IMR-90 (cell line): ENCODE measurements around the gene COL27A1. TPM values are rescaled to one million over a fixed set of nuclear protein-coding genes. Genes with fewer than 3 reads are reported as not detected.

Experiments
- ATAC-seq: fragments of 200-7000 bp; cut with Tn5 transposase; 2 replicates; pipeline ENCODE4 v1.9.1; 2020; ENCODE audit warnings: low read depth, mild to moderate bottlenecking, moderate library complexity
- BruUV-seq: library from RNA; stranded (reverse); fragments of 400-500 nt; replicated peaks from 2 replicates; lab custom pipeline; 2021; lab: Mats Ljungman, UMichigan
- CTCF ChIA-PET: fragments of 300-600 bp; formaldehyde crosslinking; extraction: SDS; loops from one replicate; lab custom pipeline; 2021; ENCODE audit warnings: antibody characterized with exemption; lab: Yijun Ruan, JAX
- POLR2A ChIA-PET: fragments of 300-600 bp; sonication (Branson Sonifier 250); formaldehyde crosslinking; loops from one replicate; lab custom pipeline; 2022; ENCODE audit warnings: antibody characterized with exemption; ENCODE audit not compliant: unreplicated experiment; lab: Charles Lee
- DNase-seq: peaks from one replicate; pipeline ENCODE4 v3.0.0; 2013
- H2AFZ ChIP-seq: replicated peaks from 2 replicates; pipeline ENCODE3; 2013; ENCODE audit warnings: low read length, mild to moderate bottlenecking; ENCODE audit not compliant: poor library complexity
- H2AK5ac ChIP-seq: 2 replicates; pipeline ENCODE4 v1.6.1; 2013; ENCODE audit warnings: low read depth, low read length, inconsistent platforms
- H2AK9ac ChIP-seq: replicated peaks from 2 replicates; pipeline ENCODE3; 2013; ENCODE audit warnings: mild to moderate bottlenecking, low read depth, low read length, moderate library complexity; ENCODE audit not compliant: poor library complexity
- H2BK120ac ChIP-seq: 2 replicates; pipeline ENCODE4 v1.6.1; 2013; ENCODE audit warnings: low read depth, low read length, inconsistent platforms
- H2BK15ac ChIP-seq: 3 replicates; pipeline ENCODE4 v1.6.1; 2013; ENCODE audit warnings: low read depth, low read length, inconsistent platforms
- H2BK20ac ChIP-seq: 2 replicates; pipeline ENCODE4 v1.6.1; 2013; ENCODE audit warnings: low read depth, mild to moderate bottlenecking, inconsistent platforms, low read length, moderate library complexity
- H2BK5ac ChIP-seq: 2 replicates; pipeline ENCODE4 v1.6.1; 2013; ENCODE audit warnings: mild to moderate bottlenecking, low read depth, low read length, inconsistent platforms; ENCODE audit not compliant: poor library complexity, severe bottlenecking
- H3K14ac ChIP-seq: replicated peaks from 2 replicates; pipeline ENCODE4 v1.6.1; 2013; ENCODE audit warnings: low read depth, low read length, inconsistent platforms
- H3K18ac ChIP-seq: 2 replicates; pipeline ENCODE4 v1.6.1; 2013; ENCODE audit warnings: low read depth, low read length, control low read depth
- H3K23ac ChIP-seq: 2 replicates; pipeline ENCODE4 v1.6.1; 2013; ENCODE audit warnings: low read depth, low read length, inconsistent platforms
- H3K27ac ChIP-seq: 2 replicates; pipeline ENCODE4 v1.5.1; 2013; ENCODE audit warnings: mild to moderate bottlenecking, control low read depth, low read length; ENCODE audit not compliant: insufficient read depth
- H3K27me3 ChIP-seq: 2 replicates; pipeline ENCODE4 v1.6.1; 2013; ENCODE audit warnings: low read length; ENCODE audit not compliant: control insufficient read depth, insufficient read depth
- H3K36me3 ChIP-seq: 2 replicates; pipeline ENCODE4 v1.6.1; 2013; ENCODE audit warnings: low read length, mixed read lengths; ENCODE audit not compliant: control insufficient read depth, insufficient read depth
- H3K4ac ChIP-seq: 2 replicates; pipeline ENCODE4 v1.6.1; 2013; ENCODE audit warnings: low read depth, low read length, inconsistent platforms
- H3K4me1 ChIP-seq: 2 replicates; pipeline ENCODE4 v1.6.1; 2013; ENCODE audit warnings: low read length, mixed read lengths; ENCODE audit not compliant: control insufficient read depth, insufficient read depth
- H3K4me2 ChIP-seq: 2 replicates; pipeline ENCODE4 v1.6.1; 2013; ENCODE audit warnings: low read depth, mild to moderate bottlenecking, control low read depth, low read length, moderate library complexity
- H3K4me3 ChIP-seq: 2 replicates; pipeline ENCODE4 v1.5.1; 2013; ENCODE audit warnings: low read depth, mild to moderate bottlenecking, control low read depth, low read length, moderate library complexity; ENCODE audit not compliant: insufficient read depth
- H3K56ac ChIP-seq: 2 replicates; pipeline ENCODE4 v1.6.1; 2013; ENCODE audit warnings: low read length, inconsistent platforms; ENCODE audit not compliant: insufficient read depth; ENCODE audit errors: extremely low read depth
- H3K79me1 ChIP-seq, 2 experiments: 2 replicates each; pipeline ENCODE4 v1.6.1; 2013; ENCODE audit warnings: low read length in 2 of 2, inconsistent platforms in 1 of 2, low read depth in 1 of 2
- H3K9ac ChIP-seq: 2 replicates; pipeline ENCODE4 v1.6.1; 2013; ENCODE audit warnings: low read depth, low read length, control low read depth
- H3K9me1 ChIP-seq: 2 replicates; pipeline ENCODE4 v1.6.1; 2013; ENCODE audit warnings: low read length, inconsistent platforms; ENCODE audit not compliant: insufficient read depth
- H3K9me3 ChIP-seq: 2 replicates; pipeline ENCODE4 v1.6.1; 2013; ENCODE audit warnings: low read length; ENCODE audit not compliant: control insufficient read depth, insufficient read depth
- H4K20me1 ChIP-seq: 2 replicates; pipeline ENCODE4 v1.6.1; 2013; ENCODE audit warnings: low read length, inconsistent platforms; ENCODE audit not compliant: insufficient read depth
- H4K5ac ChIP-seq: 2 replicates; pipeline ENCODE4 v1.6.1; 2013; ENCODE audit warnings: mild to moderate bottlenecking, low read depth, low read length, control low read depth
- H4K8ac ChIP-seq, 2 experiments: 2 replicates each; pipeline ENCODE4 v1.6.1; 2013; ENCODE audit warnings: low read depth in 2 of 2, low read length in 2 of 2, control low read depth in 1 of 2, inconsistent platforms in 1 of 2
- H4K91ac ChIP-seq: 2 replicates; pipeline ENCODE4 v1.6.1; 2013; ENCODE audit warnings: low read depth, low read length, inconsistent platforms; ENCODE audit not compliant: insufficient read depth
- BHLHE40 ChIP-seq: fragments of 150-350 bp; IDR thresholded peaks from 2 replicates; pipeline ENCODE4 v1.6.1; 2016; ENCODE audit warnings: mild to moderate bottlenecking, low read depth, low read length
- CEBPB ChIP-seq: IDR thresholded peaks from 2 replicates; pipeline ENCODE4 v1.6.1; 2012; ENCODE audit warnings: low read depth, low read length, improper control_type of control experiment
- CHD1 ChIP-seq: IDR thresholded peaks from 2 replicates; pipeline ENCODE4 v1.6.1; 2012; ENCODE audit warnings: low read depth, low read length, improper control_type of control experiment
- ELK1 ChIP-seq: fragments of 150-350 bp; IDR thresholded peaks from 2 replicates; pipeline ENCODE4 v1.6.1; 2016; ENCODE audit warnings: low read depth, mild to moderate bottlenecking, low read length, moderate library complexity, borderline replicate concordance
- MAZ ChIP-seq: IDR thresholded peaks from 2 replicates; pipeline ENCODE4 v1.6.1; 2012; ENCODE audit warnings: low read depth, mild to moderate bottlenecking, low read length, improper control_type of control experiment, moderate library complexity, borderline replicate concordance
- MXI1 ChIP-seq: IDR thresholded peaks from 2 replicates; pipeline ENCODE4 v1.6.1; 2012; ENCODE audit warnings: low read depth, mild to moderate bottlenecking, low read length, moderate library complexity, borderline replicate concordance
- NFE2L2 ChIP-seq: fragments of 150-350 bp; IDR thresholded peaks from 2 replicates; pipeline ENCODE4 v1.6.1; 2016; ENCODE audit warnings: low read depth, mild to moderate bottlenecking, low read length
- POLR2A ChIP-seq: IDR thresholded peaks from 2 replicates; pipeline ENCODE4 v1.6.1; 2012; ENCODE audit warnings: mild to moderate bottlenecking, low read depth, low read length
- RAD21 ChIP-seq: IDR thresholded peaks from 2 replicates; pipeline ENCODE4 v1.6.1; 2012; ENCODE audit warnings: low read length, improper control_type of control experiment
- RCOR1 ChIP-seq: IDR thresholded peaks from 2 replicates; pipeline ENCODE4 v1.6.1; 2012; ENCODE audit warnings: mild to moderate bottlenecking, low read length, improper control_type of control experiment; ENCODE audit not compliant: insufficient replicate concordance
- RFX5 ChIP-seq: IDR thresholded peaks from 2 replicates; pipeline ENCODE4 v1.8.0; 2012; ENCODE audit warnings: low read depth, mild to moderate bottlenecking, low read length, moderate library complexity
- USF2 ChIP-seq: fragments of 150-350 bp; IDR thresholded peaks from 2 replicates; pipeline ENCODE4 v1.6.1; 2017; ENCODE audit warnings: mild to moderate bottlenecking, antibody characterized with exemption, low read length, low read depth
- WGBS, 2 experiments: methylation state at CpG; one replicate each; pipeline versions ENCODE4 v1.1.5 to v1.1.7; 2013; ENCODE audit warnings: missing lambda C conversion rate in 2 of 2; ENCODE audit not compliant: insufficient read length in 1 of 2; ENCODE audit errors: extremely low coverage in 2 of 2; 5-methylcytosine and 5-hydroxymethylcytosine counted together
- dilution Hi-C: fragments of 300-500 bp; cut with HindIII; formaldehyde crosslinking; loops from one replicate; pipeline ENCODE4 v1.14.3; 2018; ENCODE audit warnings: low sequenced_read_pairs; ENCODE audit not compliant: unreplicated experiment
- in situ Hi-C: fragments of 300-500 bp; cut with MboI; formaldehyde crosslinking; loops from 3 replicates; pipeline ENCODE4 v1.14.3; 2019; ENCODE audit warnings: low sequenced_read_pairs, inconsistent platforms, mixed read lengths
- intact Hi-C: fragments of 100-400 bp; cut with micrococcal nuclease; formaldehyde crosslinking; loops from 2 replicates; pipeline ENCODE4 v1.10.0; 2022
- polyA plus RNA-seq, 3 experiments: library from polyadenylated mRNA; depleted of rRNA; stranded (reverse); fragments of >200 nt; gene quantifications; 2 replicates each; pipeline ENCODE4 v1.2.3, GENCODE V29; 2012; ENCODE audit warnings: low replicate concordance in 1 of 3
- total RNA-seq: library from RNA; depleted of rRNA; stranded (reverse); fragments of >200 nt; gene quantifications from 2 replicates; pipeline ENCODE4 v1.2.3, GENCODE V29; 2012

Gene COL27A1
- total and polyA plus RNA-seq, 2 of the 4 experiments (the other 2 are of a cell fraction): 3.2 to 18.3 TPM

- TF ChIP-seq RCOR1 (no peak), RAD21 (no peak)
Observed at GRCh38 chr9:114155995-114156656, 789 bp downstream of the COL27A1 start (continued).

GRCh38 chr9:114156657-114157421, 1.5 kb downstream of the COL27A1 start:
- H3K36me3 ChIP-seq: no peaks in the 10 kb centered on the region
- H2BK120ac ChIP-seq: peak overlapping the region; percentile 70
- H3K9ac ChIP-seq: peak overlapping the region; percentile 89
- H3K4me3 ChIP-seq: peak overlapping the region; percentile 94
- peak overlapping the region; percentile 55; the same call in 1 of the 2 replicates for H3K56ac ChIP-seq
- BruUV-seq: no TSS peak
- intact Hi-C loops (loop anchor here (2.0 kb wide), 1 partner anchor 68 kb away; no protein-coding TSS in a partner anchor), in situ Hi-C loops (no loop called here), dilution Hi-C loops (no loop called here)
- peak overlapping the region; percentile 73 for H3K4ac ChIP-seq
- H4K8ac ChIP-seq: peak overlapping the region; percentile 6 to 74; a peak in 2 of 4 replicates
- peaks cover 33% of the 10 kb centered on the region for H4K20me1 ChIP-seq
- peak overlapping the region; percentile 90 for H2AK9ac ChIP-seq
- peak overlapping the region; percentile 74 for H2AK5ac ChIP-seq
- peak overlapping the region; percentile 91 for H3K23ac ChIP-seq
- H2BK5ac ChIP-seq: peak overlapping the region; percentile 50
- H3K18ac ChIP-seq: peak overlapping the region; percentile 51
- CTCF ChIA-PET: interaction anchor here (0.5 to 2.0 kb wide), 6 partner anchors 9 to 134 kb away, joined by 4 to 8 read pairs (median 5); no protein-coding TSS in a partner anchor
- H2BK15ac ChIP-seq: peak overlapping the region; percentile 20; the same call in 1 of the 3 replicates
- H3K9me3 ChIP-seq: no peaks in the 10 kb centered on the region
- peak overlapping the region; percentile 97 for H3K4me2 ChIP-seq
- peaks cover 22% of the 10 kb centered on the region for H3K27me3 ChIP-seq
- peaks cover 27 to 51% of the 10 kb centered on the region in 2 experiments for H3K79me1 ChIP-seq
- H3K4me1 ChIP-seq: peaks cover 10% of the 10 kb centered on the region
- peak overlapping the region; percentile 23 for H4K5ac ChIP-seq
- ATAC-seq: peak; percentile 81
- DNase-seq: peak; percentile 84
- peak overlapping the region; percentile 91 for H3K14ac ChIP-seq
- 56% methylated on average over 8 of the region's 31 CpGs; no CpG with 5 or more reads in 1 of the 2 experiments for WGBS, 2 experiments
- H3K27ac ChIP-seq: peak overlapping the region; percentile 78
- peak overlapping the region; percentile 64 for H4K91ac ChIP-seq
- H3K9me1 ChIP-seq: peaks cover 10% of the 10 kb centered on the region; the same call in 1 of the 2 replicates
- peak overlapping the region; percentile 71; the same call in 1 of the 2 replicates for H2BK20ac ChIP-seq
- H2AFZ ChIP-seq: peak overlapping the region; percentile 72
- POLR2A ChIA-PET: no interaction called here
- no peak for TF ChIP-seq CEBPB
- TF ChIP-seq CHD1: peak; percentile 39; the same call in 1 of the 2 replicates
- TF ChIP-seq RFX5: no peak
- peak; percentile 84 for TF ChIP-seq POLR2A
- TF ChIP-seq NFE2L2: peak; percentile 65; the same call in 1 of the 2 replicates
- TF ChIP-seq USF2: no peak
- TF ChIP-seq BHLHE40: no peak
- no peak for TF ChIP-seq RCOR1
- TF ChIP-seq MXI1: peak; percentile 84
- TF ChIP-seq RAD21: peak; percentile 37
- peak; percentile 61; the same call in 1 of the 2 replicates for TF ChIP-seq MAZ
- no peak for TF ChIP-seq ELK1
